ENCODE measurements around the gene GRM4.

The GRM4 gene

GRCh38 chr6:33983721-33984465 is 162.0 kb downstream of the GRM4 start:
- DNase-seq = peak in 7 of 42 donors; percentile 2 to 25 (median 14)
- intact Hi-C loops (cut with DNase I) = no loop called here

DNA sequence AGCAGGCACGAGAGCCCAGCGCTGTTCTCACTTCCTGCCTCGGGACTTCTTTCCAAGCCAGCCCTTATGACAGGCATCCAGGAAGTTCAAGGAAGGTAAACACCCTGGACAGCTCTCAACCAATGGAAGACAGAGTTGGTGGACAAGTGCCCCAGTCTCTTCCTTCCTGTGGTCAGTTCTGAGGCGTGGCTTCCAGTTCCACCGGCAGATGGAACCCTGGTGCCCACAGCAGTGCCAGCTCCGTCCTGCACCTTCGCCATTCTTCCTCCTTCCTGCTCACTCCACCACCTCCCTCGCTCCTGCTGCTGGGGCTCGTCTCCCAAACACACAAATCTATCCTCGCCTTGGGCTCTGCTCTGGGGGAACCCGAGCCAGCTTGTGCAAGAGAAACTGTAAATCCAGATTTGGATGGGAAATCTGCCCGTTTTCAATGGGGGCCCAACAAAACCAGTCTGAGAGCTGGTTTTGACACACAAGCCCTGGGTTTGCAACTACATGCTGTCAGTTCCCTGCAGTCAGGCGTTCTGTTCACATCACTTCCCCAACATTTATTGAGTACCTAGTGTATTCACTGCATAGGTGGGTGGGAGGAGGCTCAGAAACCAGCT is 162.7 kb downstream of the GRM4 start:
- DNase-seq = peak in 13 of 42 donors; percentile 7 to 55 (median 31)
- intact Hi-C loops (cut with DNase I) = no loop called here

DNA sequence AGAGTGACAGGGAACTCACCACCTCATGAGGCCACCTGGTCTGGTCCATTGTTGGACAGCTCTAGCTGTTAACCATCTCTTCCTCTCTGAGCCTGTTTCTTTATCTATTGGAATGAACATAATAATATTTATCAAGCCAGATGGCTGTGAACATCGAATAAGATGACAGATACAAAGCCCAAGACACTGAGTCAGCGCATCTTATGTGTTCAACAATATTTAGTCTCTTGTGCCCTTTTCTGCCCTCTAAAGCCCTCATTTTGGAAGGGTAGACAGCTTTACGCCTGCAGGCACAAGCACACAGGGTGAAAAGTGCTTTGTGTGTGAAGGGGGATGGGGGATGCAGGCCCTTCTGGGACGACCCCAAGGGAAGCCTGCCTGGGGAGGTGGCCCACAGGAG is 164.0 kb downstream of the GRM4 start:
- peak in 1 of 42 donors; percentile 3 for DNase-seq
- intact Hi-C loops (cut with DNase I) = no loop called here

DNA sequence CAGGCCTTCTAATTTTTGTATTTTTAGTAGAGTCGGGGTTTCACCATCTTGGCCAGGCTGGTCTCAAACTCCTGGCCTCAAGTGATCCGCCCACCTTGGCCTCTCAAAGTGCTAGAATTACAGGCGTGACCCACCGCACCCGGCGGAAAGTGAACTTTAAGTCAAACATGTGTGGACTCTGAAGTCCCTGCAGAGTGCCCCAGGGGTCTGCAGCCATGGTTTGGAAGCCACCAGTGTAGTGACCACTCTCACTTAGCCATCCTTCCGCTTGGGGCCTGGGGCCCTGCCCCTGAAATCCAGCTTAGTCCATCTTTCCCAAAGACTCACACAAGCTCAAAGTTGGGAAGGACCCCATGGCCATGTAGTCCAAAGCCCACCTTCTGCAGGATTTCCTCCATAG is 164.5 kb downstream of the GRM4 start:
- DNase-seq = peak in 8 of 42 donors; percentile 3 to 29 (median 12)
- intact Hi-C loops (cut with DNase I) = no loop called here

GRCh38 chr6:33980176-33981175 is 165.4 kb downstream of the GRM4 start:
- DNase-seq = peak in 10 of 42 donors; percentile 5 to 60 (median 22)
- intact Hi-C loops (cut with DNase I) = no loop called here

DNA sequence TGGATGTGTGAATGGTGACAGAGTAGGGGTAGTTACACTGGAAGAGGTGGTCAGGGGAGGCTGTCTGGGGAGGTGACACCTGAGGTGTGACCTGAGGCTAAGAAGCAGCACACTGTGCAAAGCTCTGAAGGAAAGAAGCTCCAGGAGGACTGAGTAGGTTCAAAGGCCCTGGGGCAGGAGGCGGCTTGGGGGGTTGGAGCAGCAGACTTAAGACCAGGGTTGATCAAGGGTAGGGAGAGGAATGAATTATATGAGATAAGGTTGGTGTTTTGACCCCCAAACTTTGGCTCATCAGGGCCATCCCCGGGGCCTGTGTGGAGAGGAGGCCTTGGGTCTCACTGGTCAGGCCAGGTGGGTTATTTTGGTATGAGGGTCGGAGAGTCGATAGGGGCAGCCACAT is 166.1 kb downstream of the GRM4 start:
- peak in 7 of 42 donors; percentile 1 to 28 (median 7) for DNase-seq
- intact Hi-C loops (cut with DNase I) = no loop called here

DNA sequence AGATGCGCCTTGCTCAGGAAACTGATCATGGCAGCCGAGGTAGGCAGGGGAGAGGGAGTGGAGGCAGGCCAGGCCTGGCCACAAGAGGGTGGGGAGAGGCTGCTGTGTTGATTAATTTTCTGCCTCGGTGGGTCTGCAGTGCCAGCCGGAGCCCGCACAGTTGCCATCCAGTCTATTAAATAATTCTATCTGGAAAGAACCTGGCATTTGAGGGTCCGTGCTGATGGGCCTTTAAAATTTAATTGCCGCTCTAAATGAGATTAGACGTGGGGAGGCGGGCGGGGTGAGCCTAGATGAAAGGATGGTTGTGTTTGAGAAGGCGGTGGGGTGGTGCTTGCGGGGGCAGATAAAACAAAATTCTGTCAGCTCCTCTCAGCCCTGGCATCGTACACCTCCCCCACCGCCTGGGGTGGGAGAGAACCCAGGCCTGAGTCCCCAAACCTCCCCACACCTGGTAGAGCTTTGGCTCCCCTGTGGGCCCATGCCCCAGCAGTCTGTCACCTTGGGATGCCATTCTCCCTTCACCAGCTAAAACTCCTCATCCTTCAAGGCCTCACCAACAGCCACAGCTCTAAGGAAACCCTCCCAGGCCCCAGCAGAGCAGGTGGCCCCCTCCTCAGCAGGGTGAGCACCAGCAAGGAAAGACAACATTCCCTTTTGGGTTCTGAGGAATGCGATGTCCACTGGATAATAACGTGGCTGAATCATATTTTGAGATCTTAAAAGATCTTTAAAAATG is 167.3 kb downstream of the GRM4 start:
- intact Hi-C loops (cut with DNase I) = no loop called here
- peak in 22 of 42 donors; percentile 4 to 79 (median 41) for DNase-seq

- intact Hi-C loops (cut with DNase I) = no loop called here
- peak in 10 of 42 donors; percentile 3 to 31 (median 8) for DNase-seq
These were observed 168.1 kb downstream of the GRM4 start for GRCh38 chr6:33977606-33978411.

GRCh38 chr6:33976437-33977360 is 169.2 kb downstream of the GRM4 start:
- intact Hi-C loops (cut with DNase I) = no loop called here
- DNase-seq = peak in 8 of 42 donors; percentile 7 to 39 (median 22)

DNA sequence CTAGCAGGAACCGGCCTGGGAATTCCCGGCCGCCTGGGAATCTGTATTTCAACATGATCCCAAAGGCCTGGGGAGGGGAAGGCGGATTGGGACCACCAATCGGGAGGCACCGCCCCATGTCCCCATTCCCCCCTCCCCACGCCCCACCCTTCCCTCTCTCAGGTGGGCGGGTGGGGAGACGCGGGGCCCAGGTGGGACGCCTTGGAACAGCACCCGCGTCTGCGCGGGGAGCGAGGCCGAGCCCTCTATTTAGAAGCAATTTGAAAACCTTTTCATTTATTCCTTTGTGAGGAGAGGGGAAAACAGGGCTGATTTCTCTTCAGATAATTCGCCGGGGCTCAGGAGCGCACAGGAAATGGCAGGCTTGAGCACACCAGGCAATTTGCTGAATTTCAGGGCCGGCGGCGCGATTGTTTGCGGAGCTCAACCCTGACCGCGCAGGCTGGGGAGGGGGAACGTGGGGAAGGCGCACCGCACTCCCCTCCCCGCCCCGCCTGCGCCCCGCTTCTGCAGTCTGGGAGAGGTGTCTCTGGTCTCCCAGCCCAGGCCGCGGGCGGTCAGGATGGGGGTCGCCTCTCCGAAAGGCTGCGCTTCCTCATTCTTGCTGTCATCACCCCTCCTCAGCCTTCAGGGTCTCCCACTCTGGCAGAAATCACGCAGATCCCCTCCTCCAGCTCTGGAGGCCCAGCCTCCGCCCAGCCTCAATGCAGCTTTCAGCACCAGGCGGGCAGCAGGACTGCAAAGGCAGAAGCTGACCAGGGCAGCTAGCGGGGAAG is 170.0 kb downstream of the GRM4 start:
- peak in 11 of 42 donors; percentile 9 to 47 (median 20) for DNase-seq
- intact Hi-C loops (cut with DNase I) = no loop called here

DNA sequence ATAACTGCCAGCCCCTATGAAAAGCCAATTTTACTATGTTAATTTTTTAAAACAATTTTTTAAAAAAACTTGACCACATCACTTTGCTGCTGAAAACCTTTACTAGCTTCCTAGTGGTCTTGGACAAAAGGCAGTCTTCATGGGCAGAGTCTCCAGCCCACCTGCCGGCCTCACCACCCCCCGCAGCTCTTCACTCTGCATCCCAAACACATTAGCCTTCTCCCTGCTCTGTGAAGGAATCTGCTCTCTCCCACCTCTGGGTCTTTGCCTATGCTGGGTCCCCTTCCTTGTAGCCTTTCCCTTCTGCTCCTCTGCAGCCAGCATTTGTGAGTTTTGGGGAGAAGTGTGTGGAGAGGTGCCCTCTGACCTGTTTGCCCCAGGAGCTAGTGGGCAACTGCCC is 171.4 kb downstream of the GRM4 start:
- intact Hi-C loops (cut with DNase I) = no loop called here
- DNase-seq = peak in 5 of 42 donors; percentile 4 to 22 (median 19)

- DNase-seq = peak in 2 of 42 donors; percentile 7 to 12
These were observed 171.9 kb downstream of the GRM4 start for GRCh38 chr6:33974030-33974429.

GRCh38 chr6:33971580-33971979 is 174.3 kb downstream of the GRM4 start:
- DNase-seq = no peak
- intact Hi-C loops (cut with DNase I) = no loop called here

More at GRCh38 chr6:33974030-33974429, 171.9 kb downstream of the GRM4 start:
- intact Hi-C loops (cut with DNase I) = no loop called here

Data from head of caudate nucleus (tissue), 42 donors.